IMR-90 (cell line): Measurements from ENCODE around the gene SASS6. TPM values are rescaled to one million over a fixed set of nuclear protein-coding genes. Genes with fewer than 3 reads are reported as not detected.

Experiments used
- ATAC-seq: fragments of 200-7000 bp; cut with Tn5 transposase; 2 replicates; pipeline ENCODE4 v1.9.1; 2020; ENCODE audit warnings: low read depth, mild to moderate bottlenecking, moderate library complexity
- BruUV-seq: library from RNA; stranded (reverse); fragments of 400-500 nt; replicated peaks from 2 replicates; lab custom pipeline; 2021; lab: Mats Ljungman, UMichigan
- CTCF ChIA-PET: fragments of 300-600 bp; formaldehyde crosslinking; extraction: SDS; loops from one replicate; lab custom pipeline; 2021; ENCODE audit warnings: antibody characterized with exemption; lab: Yijun Ruan, JAX
- POLR2A ChIA-PET: fragments of 300-600 bp; sonication (Branson Sonifier 250); formaldehyde crosslinking; loops from one replicate; lab custom pipeline; 2022; ENCODE audit warnings: antibody characterized with exemption; ENCODE audit not compliant: unreplicated experiment; lab: Charles Lee
- DNase-seq: peaks from one replicate; pipeline ENCODE4 v3.0.0; 2013
- H2AFZ ChIP-seq: replicated peaks from 2 replicates; pipeline ENCODE3; 2013; ENCODE audit warnings: low read length, mild to moderate bottlenecking; ENCODE audit not compliant: poor library complexity
- H2AK5ac ChIP-seq: 2 replicates; pipeline ENCODE4 v1.6.1; 2013; ENCODE audit warnings: low read depth, low read length, inconsistent platforms
- H2AK9ac ChIP-seq: replicated peaks from 2 replicates; pipeline ENCODE3; 2013; ENCODE audit warnings: mild to moderate bottlenecking, low read depth, low read length, moderate library complexity; ENCODE audit not compliant: poor library complexity
- H2BK120ac ChIP-seq: 2 replicates; pipeline ENCODE4 v1.6.1; 2013; ENCODE audit warnings: low read depth, low read length, inconsistent platforms
- H2BK15ac ChIP-seq: 3 replicates; pipeline ENCODE4 v1.6.1; 2013; ENCODE audit warnings: low read depth, low read length, inconsistent platforms
- H2BK20ac ChIP-seq: 2 replicates; pipeline ENCODE4 v1.6.1; 2013; ENCODE audit warnings: low read depth, mild to moderate bottlenecking, inconsistent platforms, low read length, moderate library complexity
- H2BK5ac ChIP-seq: 2 replicates; pipeline ENCODE4 v1.6.1; 2013; ENCODE audit warnings: mild to moderate bottlenecking, low read depth, low read length, inconsistent platforms; ENCODE audit not compliant: poor library complexity, severe bottlenecking
- H3K14ac ChIP-seq: replicated peaks from 2 replicates; pipeline ENCODE4 v1.6.1; 2013; ENCODE audit warnings: low read depth, low read length, inconsistent platforms
- H3K18ac ChIP-seq: 2 replicates; pipeline ENCODE4 v1.6.1; 2013; ENCODE audit warnings: low read depth, low read length, control low read depth
- H3K23ac ChIP-seq: 2 replicates; pipeline ENCODE4 v1.6.1; 2013; ENCODE audit warnings: low read depth, low read length, inconsistent platforms
- H3K27ac ChIP-seq: 2 replicates; pipeline ENCODE4 v1.5.1; 2013; ENCODE audit warnings: mild to moderate bottlenecking, control low read depth, low read length; ENCODE audit not compliant: insufficient read depth
- H3K27me3 ChIP-seq: 2 replicates; pipeline ENCODE4 v1.6.1; 2013; ENCODE audit warnings: low read length; ENCODE audit not compliant: control insufficient read depth, insufficient read depth
- H3K36me3 ChIP-seq: 2 replicates; pipeline ENCODE4 v1.6.1; 2013; ENCODE audit warnings: low read length, mixed read lengths; ENCODE audit not compliant: control insufficient read depth, insufficient read depth
- H3K4ac ChIP-seq: 2 replicates; pipeline ENCODE4 v1.6.1; 2013; ENCODE audit warnings: low read depth, low read length, inconsistent platforms
- H3K4me1 ChIP-seq: 2 replicates; pipeline ENCODE4 v1.6.1; 2013; ENCODE audit warnings: low read length, mixed read lengths; ENCODE audit not compliant: control insufficient read depth, insufficient read depth
- H3K4me2 ChIP-seq: 2 replicates; pipeline ENCODE4 v1.6.1; 2013; ENCODE audit warnings: low read depth, mild to moderate bottlenecking, control low read depth, low read length, moderate library complexity
- H3K4me3 ChIP-seq: 2 replicates; pipeline ENCODE4 v1.5.1; 2013; ENCODE audit warnings: low read depth, mild to moderate bottlenecking, control low read depth, low read length, moderate library complexity; ENCODE audit not compliant: insufficient read depth
- H3K56ac ChIP-seq: 2 replicates; pipeline ENCODE4 v1.6.1; 2013; ENCODE audit warnings: low read length, inconsistent platforms; ENCODE audit not compliant: insufficient read depth; ENCODE audit errors: extremely low read depth
- H3K79me1 ChIP-seq, 2 experiments: 2 replicates each; pipeline ENCODE4 v1.6.1; 2013; ENCODE audit warnings: low read length in 2 of 2, inconsistent platforms in 1 of 2, low read depth in 1 of 2
- H3K9ac ChIP-seq: 2 replicates; pipeline ENCODE4 v1.6.1; 2013; ENCODE audit warnings: low read depth, low read length, control low read depth
- H3K9me1 ChIP-seq: 2 replicates; pipeline ENCODE4 v1.6.1; 2013; ENCODE audit warnings: low read length, inconsistent platforms; ENCODE audit not compliant: insufficient read depth
- H3K9me3 ChIP-seq: 2 replicates; pipeline ENCODE4 v1.6.1; 2013; ENCODE audit warnings: low read length; ENCODE audit not compliant: control insufficient read depth, insufficient read depth
- H4K20me1 ChIP-seq: 2 replicates; pipeline ENCODE4 v1.6.1; 2013; ENCODE audit warnings: low read length, inconsistent platforms; ENCODE audit not compliant: insufficient read depth
- H4K5ac ChIP-seq: 2 replicates; pipeline ENCODE4 v1.6.1; 2013; ENCODE audit warnings: mild to moderate bottlenecking, low read depth, low read length, control low read depth
- H4K8ac ChIP-seq, 2 experiments: 2 replicates each; pipeline ENCODE4 v1.6.1; 2013; ENCODE audit warnings: low read depth in 2 of 2, low read length in 2 of 2, control low read depth in 1 of 2, inconsistent platforms in 1 of 2
- H4K91ac ChIP-seq: 2 replicates; pipeline ENCODE4 v1.6.1; 2013; ENCODE audit warnings: low read depth, low read length, inconsistent platforms; ENCODE audit not compliant: insufficient read depth
- BHLHE40 ChIP-seq: fragments of 150-350 bp; IDR thresholded peaks from 2 replicates; pipeline ENCODE4 v1.6.1; 2016; ENCODE audit warnings: mild to moderate bottlenecking, low read depth, low read length
- CHD1 ChIP-seq: IDR thresholded peaks from 2 replicates; pipeline ENCODE4 v1.6.1; 2012; ENCODE audit warnings: low read depth, low read length, improper control_type of control experiment
- RCOR1 ChIP-seq: IDR thresholded peaks from 2 replicates; pipeline ENCODE4 v1.6.1; 2012; ENCODE audit warnings: mild to moderate bottlenecking, low read length, improper control_type of control experiment; ENCODE audit not compliant: insufficient replicate concordance
- WGBS, 2 experiments: methylation state at CpG; one replicate each; pipeline versions ENCODE4 v1.1.5 to v1.1.7; 2013; ENCODE audit warnings: missing lambda C conversion rate in 2 of 2; ENCODE audit not compliant: insufficient read length in 1 of 2; ENCODE audit errors: extremely low coverage in 2 of 2; 5-methylcytosine and 5-hydroxymethylcytosine counted together
- dilution Hi-C: fragments of 300-500 bp; cut with HindIII; formaldehyde crosslinking; loops from one replicate; pipeline ENCODE4 v1.14.3; 2018; ENCODE audit warnings: low sequenced_read_pairs; ENCODE audit not compliant: unreplicated experiment
- in situ Hi-C: fragments of 300-500 bp; cut with MboI; formaldehyde crosslinking; loops from 3 replicates; pipeline ENCODE4 v1.14.3; 2019; ENCODE audit warnings: low sequenced_read_pairs, inconsistent platforms, mixed read lengths
- intact Hi-C: fragments of 100-400 bp; cut with micrococcal nuclease; formaldehyde crosslinking; loops from 2 replicates; pipeline ENCODE4 v1.10.0; 2022
- polyA plus RNA-seq, 3 experiments: library from polyadenylated mRNA; depleted of rRNA; stranded (reverse); fragments of >200 nt; gene quantifications; 2 replicates each; pipeline ENCODE4 v1.2.3, GENCODE V29; 2012; ENCODE audit warnings: low replicate concordance in 1 of 3
- total RNA-seq: library from RNA; depleted of rRNA; stranded (reverse); fragments of >200 nt; gene quantifications from 2 replicates; pipeline ENCODE4 v1.2.3, GENCODE V29; 2012

SASS6 gene
- total and polyA plus RNA-seq, 2 of the 4 experiments (the other 2 are of a cell fraction), result 1.1 to 2.7 TPM

DNA sequence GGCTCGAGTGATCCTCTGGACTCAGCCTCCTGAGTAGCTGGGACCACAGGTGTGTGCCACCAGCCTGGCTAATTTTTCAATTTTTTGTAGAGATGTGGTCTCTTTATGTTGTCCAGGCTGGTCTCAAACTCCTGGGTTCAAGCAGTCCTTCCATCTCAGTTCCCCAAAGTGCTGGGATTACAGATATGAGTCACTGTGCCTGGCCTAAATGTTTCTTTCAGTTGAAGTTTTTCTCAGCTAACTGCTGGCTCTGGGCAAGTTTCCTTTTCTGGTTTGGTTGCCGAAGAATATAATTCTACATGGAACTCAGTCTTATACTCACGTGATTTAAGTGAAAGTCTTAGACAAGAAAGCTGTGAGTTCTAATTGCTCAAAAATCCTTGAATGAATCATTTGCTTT is 57.0 kb downstream of the SASS6 start:
- Histone ChIP-seq H3K9ac (no peak overlapping the region), H4K5ac (no peak overlapping the region), H3K14ac (no peak overlapping the region), H3K27ac (no peak overlapping the region), H2BK120ac (no peak overlapping the region), H3K18ac (no peak overlapping the region), H3K23ac (no peak overlapping the region), H3K4me3 (no peak overlapping the region), H2BK15ac (no peak overlapping the region), H3K27me3 (no peaks in the 10 kb centered on the region), H3K4me2 (no peak overlapping the region), H4K8ac (no peak overlapping the region), H3K9me3 (no peaks in the 10 kb centered on the region), H2BK20ac (no peak overlapping the region), H3K4ac (no peak overlapping the region), H3K36me3 (peaks cover 32% of the 10 kb centered on the region), H4K91ac (no peak overlapping the region), H2BK5ac (no peak overlapping the region), H2AK5ac (no peak overlapping the region), H3K56ac (no peak overlapping the region), H2AK9ac (no peak overlapping the region), H4K20me1 (peaks cover 2% of the 10 kb centered on the region; the same call in 1 of the 2 replicates), H3K79me1 (peaks cover 16 to 22% of the 10 kb centered on the region in 2 experiments), H3K9me1 (no peaks in the 10 kb centered on the region), H3K4me1 (no peaks in the 10 kb centered on the region), H2AFZ (no peak overlapping the region)
- POLR2A ChIA-PET, result no interaction called here
- no CpG with 5 or more reads among the region's 3 CpGs for WGBS, 2 experiments
- CTCF ChIA-PET, result no interaction called here
- peak; percentile 26 for DNase-seq
- dilution Hi-C loops (no loop called here), intact Hi-C loops (no loop called here), in situ Hi-C loops (no loop called here)
- peak; percentile 59 for ATAC-seq
- TF ChIP-seq CHD1, result no peak
- no peak for TF ChIP-seq BHLHE40
- no peak for TF ChIP-seq RCOR1
- no TSS peak for BruUV-seq
